ENCODE measurements around the gene BRSK1.
"Not testable (repeated sequence)": the region's sequence is repeated elsewhere in the genome, so short reads cannot be mapped to it uniquely, and the experiment has no call there.

Gene BRSK1

DNA sequence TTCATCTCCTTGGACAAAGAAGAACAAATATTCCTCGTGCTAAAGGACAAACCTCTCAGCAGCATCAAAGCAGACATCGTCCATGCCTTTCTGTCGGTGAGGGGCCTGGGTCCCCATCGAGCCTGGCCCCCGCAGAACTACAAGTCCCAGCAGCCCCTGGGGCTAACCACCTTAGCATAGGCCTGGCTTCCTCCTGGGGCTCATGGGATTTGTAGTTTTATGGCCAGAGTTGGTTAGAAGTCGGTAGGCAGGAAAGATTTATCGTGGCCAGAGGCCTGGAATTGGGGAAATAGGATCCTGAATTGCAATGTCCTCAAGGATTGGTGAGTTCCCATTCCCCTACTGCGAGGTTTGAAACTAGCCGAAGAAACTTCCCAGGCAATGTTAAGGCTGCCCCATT, 21.7 kb downstream of the BRSK1 start:
- peak; percentile 34 for DNase-seq

DNA sequence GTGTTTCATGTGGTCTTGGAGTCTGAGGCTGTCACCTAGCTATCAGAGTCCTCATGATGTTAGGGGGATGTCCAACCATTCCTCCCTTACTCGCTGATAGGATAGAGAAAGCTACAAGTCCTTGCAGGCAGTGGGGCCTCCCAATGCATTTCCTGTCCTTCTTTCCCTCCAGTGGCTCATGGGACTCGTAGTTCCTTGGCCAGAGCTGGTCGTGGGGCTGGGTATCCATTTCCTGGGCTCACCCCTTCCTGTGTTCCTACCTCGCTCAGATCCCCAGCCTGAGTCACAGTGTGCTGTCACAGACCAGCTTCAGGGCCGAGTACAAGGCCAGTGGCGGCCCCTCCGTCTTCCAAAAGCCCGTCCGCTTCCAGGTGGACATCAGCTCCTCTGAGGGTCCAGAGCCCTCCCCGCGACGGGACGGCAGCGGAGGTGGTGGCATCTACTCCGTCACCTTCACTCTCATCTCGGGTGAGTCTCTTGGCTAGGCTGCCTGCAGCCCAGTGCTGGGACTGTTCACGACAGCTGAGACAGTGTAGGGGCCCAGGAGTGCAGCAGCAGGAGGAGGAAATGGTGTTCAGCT, 22.3 kb downstream of the BRSK1 start:
- DNase-seq, result no peak

DNA sequence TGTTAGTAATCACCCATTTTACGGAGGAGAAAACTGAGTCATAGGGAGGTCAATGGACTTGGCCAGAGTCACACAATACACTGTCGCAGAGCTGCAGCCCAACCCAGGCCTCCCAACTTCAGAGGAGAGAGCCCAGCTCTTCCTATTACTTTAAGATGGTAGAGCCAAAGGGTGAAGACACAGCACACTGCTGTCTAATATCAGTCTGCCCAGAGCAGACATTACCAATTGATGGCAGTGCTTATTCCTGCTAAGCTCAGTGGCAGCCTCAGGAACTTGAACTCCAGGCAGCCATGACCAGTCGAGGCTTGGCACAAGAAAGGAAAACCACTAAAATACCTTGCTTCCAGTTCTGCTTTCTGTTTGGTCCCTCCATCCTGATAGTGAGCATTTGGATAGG, 22.9 kb downstream of the BRSK1 start:
- DNase-seq, result no peak

DNA sequence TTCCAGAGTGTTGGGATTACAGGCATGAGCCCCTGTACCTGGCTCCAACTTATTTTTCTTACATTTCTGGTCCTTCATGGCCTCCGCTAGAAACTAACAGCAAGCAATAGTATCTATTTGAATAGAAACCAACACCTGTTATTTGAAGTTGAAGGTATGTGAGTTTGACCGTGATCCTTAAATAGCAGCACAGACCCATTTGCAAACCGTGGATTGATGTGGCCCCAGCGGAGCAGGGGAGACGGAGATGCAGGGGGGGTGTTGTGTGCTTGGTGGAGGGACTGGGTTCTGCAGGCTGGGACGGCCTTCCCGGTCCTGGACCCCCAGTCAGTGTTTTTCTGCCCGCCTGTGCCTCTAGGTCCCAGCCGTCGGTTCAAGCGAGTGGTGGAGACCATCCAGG, 24.5 kb downstream of the BRSK1 start:
- no peak for DNase-seq

DNA sequence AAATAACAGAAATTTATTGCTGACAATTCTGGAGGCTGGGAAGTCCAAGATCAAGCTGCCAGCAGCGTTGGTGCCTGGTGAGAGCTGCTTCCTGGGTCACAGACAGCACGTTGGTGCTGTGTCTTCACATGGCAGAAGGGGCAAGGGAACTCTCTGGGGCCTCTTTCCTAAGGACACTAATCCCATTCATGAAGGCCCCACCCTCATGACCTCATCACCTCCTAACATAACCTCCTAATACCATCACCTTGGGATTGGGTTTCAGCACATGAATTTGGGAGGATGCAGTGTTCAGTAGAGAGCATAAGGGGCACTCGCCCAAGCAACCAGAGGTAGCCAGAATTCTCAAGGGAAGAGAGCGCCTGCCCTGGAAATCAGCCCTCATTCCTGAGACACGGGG, 25.7 kb downstream of the BRSK1 start:
- no peak for DNase-seq

DNA sequence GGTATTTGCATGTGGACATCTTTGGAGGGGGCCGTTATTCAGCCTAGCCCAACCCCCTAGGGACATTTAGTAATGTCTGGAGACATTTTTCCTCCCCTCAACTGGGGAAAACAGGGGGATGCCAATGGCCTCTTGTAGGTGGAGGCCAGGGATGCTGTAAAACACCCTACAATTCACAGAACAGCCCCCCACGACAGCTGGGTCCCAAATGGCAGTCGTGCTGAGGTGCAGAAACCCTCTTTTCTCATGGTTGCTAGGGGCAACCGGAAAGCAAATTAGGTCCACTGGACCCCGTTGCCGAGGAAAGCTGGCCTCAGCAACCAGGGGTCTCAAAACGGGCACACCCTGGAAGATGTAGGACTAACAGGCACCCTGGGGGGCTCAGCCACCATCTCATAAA, 26.7 kb downstream of the BRSK1 start:
- DNase-seq, result no peak

DNA sequence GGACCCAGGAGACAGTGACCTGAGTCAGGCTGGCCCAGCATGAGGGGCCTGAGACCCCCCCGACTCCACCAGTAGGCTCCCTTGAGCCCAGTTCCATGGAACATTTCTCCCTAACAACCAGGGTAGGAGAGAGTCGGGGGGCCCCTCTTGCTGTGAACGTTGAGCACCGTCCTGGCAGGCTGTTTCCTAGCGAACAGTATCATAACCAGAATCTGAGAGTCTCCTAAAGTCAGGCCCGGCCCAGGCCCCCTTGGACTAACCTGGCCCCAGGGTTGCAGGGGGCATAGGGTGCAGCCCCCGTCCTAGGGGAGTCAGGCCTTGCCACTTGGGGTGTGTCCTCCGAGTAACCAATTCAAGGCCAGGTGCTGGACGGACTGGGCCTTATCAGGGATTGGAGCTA, 27.6 kb downstream of the BRSK1 start:
- no peak for DNase-seq

DNA sequence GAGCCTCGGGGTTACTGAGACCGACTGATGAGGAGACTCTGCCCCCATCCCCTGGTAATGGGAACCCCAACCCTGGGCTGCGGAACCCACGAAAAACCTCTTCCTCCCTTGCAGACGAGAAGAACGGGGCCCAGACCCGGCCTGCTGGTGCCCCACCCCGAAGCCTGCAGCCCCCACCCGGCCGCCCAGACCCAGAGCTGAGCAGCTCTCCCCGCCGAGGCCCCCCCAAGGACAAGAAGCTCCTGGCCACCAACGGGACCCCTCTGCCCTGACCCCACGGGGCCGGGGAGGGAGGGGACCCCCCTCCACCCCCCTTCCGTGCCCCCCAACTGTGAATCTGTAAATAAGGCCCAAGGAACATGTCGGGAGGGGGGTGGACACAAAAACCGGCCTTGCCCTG, 28.0 kb downstream of the BRSK1 start:
- no peak for DNase-seq

DNA sequence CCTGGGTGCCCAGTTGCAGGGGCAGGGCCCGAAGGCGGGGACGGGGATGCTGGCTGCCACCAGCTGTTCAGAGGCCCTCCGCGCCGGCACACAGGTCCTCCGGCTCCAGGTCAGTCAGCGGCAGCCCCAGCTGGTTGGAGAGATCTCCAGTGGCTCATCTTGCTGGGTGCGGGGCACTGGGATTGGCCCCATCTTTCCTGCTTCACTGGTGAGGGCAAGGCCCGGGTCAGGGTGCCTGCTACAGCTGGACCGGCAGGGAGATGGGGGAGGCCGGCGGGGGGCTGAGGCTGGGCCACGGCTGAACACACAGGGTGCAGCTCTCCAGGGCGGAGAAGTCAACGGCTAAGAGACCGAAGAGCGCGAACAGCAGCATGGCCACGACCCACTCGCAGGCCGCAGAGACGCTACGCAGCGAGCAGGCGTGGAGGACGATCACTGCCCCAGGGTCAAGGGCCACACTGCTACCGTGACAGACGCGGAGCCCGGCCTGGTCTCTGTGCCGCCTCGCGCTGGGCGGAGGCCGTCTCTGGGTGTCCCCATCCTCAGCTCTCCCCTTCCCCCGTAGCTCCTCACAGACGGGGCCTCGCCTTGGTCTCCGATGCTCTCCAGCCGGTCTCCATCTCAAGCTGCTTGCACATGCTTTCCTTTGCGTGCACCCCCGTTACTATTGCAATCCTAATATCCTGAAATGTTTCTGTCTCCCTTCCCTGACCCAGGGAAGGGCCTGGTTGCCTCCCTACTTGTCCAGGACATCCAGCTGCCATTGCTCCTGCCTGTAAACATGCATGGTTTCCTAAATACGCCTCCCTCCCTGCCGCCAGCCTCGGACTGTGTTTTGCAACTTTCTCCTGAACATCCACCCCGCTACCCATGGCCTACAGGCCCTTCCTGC, 29.1 kb downstream of the BRSK1 start:
- no peak for DNase-seq

DNA sequence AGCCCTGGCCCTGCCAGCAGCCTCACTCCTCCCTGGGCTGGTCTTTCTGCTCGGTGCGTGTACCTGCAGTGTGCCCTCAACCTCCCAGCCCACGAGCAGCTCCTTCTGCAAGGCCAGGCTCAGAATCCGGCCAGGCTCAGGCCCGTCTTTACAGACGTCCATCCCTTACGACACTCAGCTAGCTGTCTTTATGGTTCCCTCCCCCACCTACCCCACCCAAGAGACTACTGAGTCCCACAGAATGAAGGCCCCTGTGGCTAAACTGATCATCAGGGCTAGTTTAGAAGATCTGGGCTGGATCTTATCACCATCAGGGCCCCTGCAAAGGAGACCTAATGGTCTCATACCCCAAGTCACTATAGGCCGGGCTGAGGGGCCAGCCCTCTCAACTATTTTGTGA, 30.6 kb downstream of the BRSK1 start:
- no peak for DNase-seq

DNA sequence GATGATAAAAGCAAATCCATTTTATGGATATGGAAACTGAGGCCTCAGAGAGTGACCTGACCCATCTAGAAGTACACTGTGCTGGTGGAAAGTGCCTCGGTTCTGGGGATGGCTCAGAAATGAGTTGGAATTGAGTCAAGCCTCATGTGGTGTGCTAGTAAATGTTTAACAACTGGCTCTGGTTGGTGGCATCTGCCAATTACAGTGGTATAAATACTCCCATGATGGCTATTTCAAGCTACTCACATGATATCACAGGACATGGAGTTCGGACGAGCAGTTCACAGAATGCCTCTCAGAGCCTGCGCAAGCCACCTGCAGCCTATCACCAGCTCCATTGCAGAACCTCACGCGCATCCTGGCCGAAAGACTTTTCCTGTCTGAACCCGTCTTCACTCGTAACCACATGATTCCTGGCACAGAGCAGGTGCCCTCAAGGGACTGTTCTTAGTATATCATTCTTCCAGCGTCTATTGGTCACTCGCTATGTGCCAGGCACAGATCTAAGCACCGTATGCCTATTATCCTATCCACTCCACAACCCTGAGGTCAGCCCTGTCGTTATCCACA, 32.2 kb downstream of the BRSK1 start:
- no peak for DNase-seq

DNA sequence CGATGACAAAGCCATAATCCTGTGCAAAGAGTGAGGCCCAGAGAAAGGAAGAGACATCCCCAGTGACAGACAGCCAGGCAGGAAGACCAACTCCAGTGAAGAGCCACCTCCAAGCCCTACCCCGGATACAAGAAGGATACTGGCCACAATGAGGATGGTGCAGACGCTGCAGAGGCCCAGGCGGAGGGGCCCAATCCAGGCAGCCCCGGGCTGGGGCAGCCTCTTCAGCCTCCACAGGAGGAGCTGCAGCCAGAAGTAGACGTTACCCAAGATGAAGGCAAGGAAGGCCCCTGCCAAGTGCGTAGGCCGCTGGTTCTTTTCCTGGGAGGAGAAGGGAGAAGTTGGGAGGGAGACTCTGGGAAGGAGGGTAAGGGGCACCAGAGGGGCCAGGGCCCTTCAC, 32.8 kb downstream of the BRSK1 start:
- DNase-seq, result no peak

DNA sequence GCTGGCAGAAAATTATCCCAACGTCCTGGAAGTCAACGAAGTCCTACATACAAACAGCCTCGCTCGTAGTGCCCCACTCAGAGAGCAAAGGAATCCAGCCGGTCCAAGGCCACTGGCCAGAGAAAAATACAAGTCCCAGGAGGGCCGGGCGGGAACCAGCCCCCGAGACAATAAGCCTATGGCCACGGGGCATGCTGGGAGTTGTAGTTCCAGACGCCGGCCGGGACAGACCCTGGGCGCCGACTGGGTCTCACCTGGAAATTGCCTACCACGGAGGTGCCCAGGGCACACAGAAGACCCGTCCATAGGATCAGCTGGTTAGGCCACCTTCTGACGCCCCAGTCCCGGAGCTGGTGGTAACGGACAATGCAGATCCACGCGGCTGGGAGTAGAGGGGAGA, 36.0 kb downstream of the BRSK1 start:
- no peak for DNase-seq

DNA sequence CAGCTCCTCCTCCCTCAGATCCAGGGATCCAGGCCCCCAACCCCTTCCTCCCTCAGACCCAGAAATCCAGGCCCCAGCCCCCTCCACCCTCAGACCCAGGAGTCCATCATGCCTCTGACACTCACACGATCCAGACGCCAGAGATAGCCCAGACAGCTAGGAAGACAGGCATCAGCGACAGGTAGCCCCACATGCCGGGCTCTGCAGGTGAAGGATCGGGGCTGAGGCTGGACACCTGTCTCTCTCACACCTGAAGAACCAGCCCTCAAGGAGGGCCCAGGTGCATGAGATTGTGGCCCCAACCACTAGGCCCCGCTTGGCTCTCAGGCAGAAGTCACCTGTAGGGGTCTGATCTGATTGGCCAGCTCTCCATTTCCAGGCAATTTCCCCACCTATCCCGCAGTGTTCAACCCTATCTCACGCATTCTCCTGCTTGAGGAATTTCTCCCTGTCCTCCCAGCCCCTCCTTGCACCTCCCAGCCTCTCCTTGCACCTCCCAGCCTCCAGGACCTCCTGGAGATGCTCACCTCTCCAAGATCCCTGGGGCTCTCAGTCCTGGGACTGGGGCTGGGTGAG, 37.1 kb downstream of the BRSK1 start:
- no peak for DNase-seq

DNA sequence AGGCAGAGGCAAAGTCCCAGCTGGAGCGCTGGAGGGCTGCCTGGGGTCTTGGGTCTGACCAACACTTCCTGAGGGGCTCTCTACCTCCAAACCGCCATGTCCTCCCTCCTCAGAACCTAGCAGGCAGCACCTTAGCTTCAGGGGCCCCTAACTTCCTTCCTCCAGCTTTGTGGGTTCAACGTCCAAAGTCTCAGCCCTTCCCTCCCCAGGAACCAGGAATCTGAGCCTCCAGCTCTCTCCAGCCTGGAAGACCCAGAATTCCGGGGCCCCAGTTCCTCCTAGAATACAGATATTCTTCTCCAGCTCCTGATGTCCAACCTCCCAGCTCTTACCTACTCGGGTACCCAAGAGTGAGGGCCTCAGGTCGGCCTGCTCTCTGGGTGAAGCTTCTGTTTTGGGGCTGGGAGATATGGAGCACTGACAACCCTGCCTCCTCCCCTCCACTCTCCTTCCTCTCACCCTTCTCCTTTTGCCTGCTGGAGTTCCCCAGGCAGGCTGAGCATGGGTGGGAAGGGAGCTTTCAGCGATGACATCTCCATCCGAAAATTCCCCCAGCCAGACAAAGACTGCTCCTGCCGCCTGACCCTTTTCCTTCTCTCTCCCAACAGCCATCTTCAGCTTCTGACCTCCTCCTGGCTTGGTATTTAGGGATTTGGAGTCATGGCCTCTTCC, 37.8 kb downstream of the BRSK1 start:
- no peak for DNase-seq

DNA sequence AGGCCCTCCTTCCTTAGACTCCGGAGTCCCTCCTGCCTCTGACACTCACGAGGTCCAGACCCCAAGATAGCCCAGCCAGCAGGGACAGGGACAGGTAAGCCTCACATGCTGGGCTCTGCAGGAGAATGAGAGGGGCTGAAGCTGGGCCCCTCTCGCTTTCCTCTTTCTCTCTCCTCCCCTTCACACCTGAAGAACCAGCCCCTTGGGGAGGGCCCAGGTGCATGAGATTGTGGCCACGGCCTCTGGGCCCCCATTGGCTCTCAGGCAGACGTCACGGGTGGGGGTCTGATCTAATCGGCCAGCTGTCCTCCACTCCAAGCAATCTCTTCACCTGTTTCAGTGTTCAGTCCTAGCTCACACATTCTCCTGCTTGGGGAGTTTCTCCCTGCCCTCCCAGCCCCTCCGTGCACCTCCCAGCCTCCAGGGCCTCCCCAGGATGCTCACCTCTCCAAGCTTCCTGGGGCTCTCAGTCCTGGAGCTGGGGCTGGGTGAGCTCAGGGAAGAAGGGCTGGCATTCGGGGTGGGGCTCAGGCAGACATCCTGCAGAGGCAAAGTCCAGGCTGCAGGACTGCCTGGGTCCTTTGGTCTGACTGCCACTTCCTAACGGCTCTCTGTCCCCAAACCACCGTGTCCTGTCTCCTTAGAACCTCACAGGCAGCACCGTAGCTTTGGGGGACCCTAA, 38.5 kb downstream of the BRSK1 start:
- DNase-seq, result no peak

DNA sequence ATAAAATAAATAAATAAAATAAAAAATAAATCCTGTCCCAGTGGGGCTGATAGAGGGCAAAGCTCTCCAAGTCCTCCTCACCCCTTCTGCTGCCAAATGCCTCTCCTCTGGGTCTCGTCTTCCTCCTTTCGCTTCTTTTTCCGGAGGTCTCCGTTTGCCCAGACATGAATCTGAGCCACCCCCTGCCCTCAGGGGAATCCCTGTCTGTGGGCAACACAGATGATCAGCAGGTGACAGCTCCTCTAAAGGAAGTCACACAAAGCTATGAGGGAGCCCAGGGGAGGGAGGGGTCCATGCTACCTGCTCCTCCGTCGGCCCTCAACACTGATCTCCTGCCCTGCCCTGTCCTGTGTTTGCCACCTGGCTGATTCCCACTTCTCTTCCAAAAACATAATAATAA, 40.9 kb downstream of the BRSK1 start:
- no peak for DNase-seq

DNA sequence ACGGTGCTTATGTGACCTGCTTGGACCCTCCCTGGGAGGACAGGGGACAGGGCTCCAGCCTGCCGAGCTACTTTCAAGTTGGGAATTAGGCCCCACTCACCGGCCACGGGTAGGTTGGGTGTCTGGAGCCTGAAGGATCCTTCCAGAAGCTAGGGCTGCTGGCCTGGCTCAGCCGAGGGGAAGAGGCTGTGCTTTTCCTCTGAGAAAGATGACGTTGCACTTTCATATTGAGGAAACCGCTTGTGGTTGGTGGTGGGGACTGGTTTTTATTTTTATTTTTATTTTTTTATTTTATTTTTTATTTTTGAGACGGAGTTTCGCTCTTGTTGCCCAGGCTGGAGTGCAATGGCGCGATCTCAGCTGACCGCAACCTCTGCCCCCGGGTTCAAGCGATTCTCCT, 41.4 kb downstream of the BRSK1 start, which contains the start of gene TMEM150B:
TSS of gene TMEM150B (minus strand) at position 170 of the 400 bp plus-strand sequence. CDS start 4,305 bp downstream, outside the sequence.
- no peak for DNase-seq

DNA sequence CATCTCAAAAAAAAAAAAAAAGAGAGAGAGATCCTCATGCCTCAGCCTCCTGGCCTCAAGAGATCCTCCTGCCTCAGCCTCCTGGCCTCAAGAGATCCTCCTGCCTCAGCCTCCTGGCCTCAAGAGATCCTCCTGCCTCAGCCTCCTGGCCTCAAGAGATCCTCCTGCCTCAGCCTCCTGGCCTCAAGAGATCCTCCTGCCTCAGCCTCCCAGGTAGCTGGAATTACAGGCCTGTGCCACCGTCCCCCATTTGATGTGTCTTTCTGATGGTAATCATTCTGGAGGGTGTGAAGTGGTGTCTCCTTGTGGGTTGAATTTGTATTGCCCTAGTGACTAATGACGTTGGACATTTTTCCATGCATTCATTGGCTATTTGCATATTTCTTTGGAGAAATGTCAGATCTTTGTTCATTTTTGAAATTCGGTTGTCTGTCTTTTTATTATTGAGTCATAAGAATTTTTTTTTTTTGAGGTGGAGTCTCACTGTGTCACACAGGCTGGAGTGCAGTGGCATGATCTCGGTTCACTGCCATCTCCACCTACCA, 45.0 kb downstream of the BRSK1 start:
- not testable (repeated sequence) for DNase-seq

DNA sequence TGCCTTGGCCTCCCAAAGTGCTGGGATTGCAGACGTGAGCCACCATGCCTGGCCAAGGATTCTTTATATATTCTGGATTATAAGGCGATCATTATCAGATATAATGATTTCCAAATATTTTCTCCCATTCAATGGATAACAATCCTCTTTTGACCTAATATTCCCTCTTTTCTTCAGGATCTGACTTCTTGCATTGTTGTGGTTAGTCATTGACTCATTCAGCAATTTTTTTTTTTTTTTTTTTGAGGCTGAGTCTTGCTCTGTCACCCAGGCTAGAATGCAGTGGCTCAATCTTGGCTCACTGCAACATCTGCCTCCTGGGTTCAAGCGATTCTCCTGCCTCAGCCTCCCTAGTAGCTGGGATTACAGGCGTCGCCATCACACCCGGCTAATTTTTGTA, 46.0 kb downstream of the BRSK1 start:
- DNase-seq, result not testable (repeated sequence)

DNA sequence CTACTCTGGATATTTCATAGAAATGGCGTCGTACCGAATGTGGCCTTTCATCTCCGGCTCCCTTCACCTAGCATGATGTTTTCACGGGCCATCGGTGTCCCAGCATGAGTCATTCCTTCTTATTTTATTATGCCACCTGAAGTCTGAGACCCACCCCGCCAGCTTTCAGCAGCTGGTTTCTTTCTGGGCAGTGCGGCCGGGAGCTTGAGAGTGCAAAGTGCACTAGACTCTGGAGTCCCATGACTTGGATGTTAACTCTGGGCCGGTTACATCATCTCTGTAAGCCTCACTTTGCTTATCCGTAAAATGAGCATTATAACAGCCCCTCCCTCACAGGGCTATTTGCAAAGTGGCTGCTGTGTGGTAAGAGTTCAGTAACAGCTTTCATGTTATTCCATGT, 50.1 kb downstream of the BRSK1 start:
- no peak for DNase-seq

DNA sequence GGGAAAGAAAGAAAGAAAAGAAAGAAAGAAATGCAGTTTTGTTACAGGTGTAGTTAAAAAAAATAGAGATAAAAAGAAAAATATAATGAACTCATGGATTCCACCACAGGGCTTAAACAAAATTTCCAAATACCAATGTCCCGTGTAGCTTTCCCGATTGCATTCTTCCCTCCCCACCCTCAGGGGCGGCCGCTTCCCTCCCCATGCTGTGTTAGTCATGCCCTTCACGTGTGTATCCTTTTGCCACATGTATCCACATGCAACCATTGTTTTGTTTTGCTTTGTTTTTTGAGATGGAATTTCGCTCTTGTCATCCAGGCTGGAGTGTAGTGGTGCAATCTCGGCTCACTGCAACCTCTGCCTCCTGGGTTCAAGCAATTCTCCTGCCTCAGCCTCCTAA, 52.3 kb downstream of the BRSK1 start:
- DNase-seq, result no peak

Data from NCI-H2171 treated with DMSO at 0.1 percent for 48 hours (cell line).